Astrocyte of the cerebellum (primary cell): ENCODE measurements around the gene HBE1.
"Not testable (repeated sequence)": the region's sequence is repeated elsewhere in the genome, so short reads cannot be mapped to it uniquely, and the experiment has no call there.

Experiments used
- DNase-seq: peaks from one replicate; pipeline ENCODE4 v3.0.0-alpha.2; 2011; ENCODE audit warnings: low read depth
- H3K4me3 ChIP-seq: 2 replicates; pipeline ENCODE4 v1.5.1; 2011; ENCODE audit warnings: mild to moderate bottlenecking, low read depth, low read length, moderate library complexity
- CTCF ChIP-seq: IDR thresholded peaks from 2 replicates; pipeline ENCODE4 v1.5.1; 2012; ENCODE audit warnings: low read length, low read depth, moderate library complexity, mild to moderate bottlenecking; ENCODE audit errors: missing control alignments
- in situ Hi-C: cut with HindIII; loops from 2 replicates; pipeline ENCODE4 v1.10.0; 2017; ENCODE audit warnings: low sequenced_read_pairs

The HBE1 gene

GRCh38 chr11:5301846-5302245 lies 32.1 kb upstream of the HBE1 start, which contains the start of gene OR51B4:
Gene OR51B4, minus strand, starts transcription at chr11:5301946. Its CDS starts 0 bp downstream, at chr11:5301946.
- DNase-seq, result no peak
- TF ChIP-seq CTCF, result no peak
- H3K4me3 ChIP-seq, result no peak within 1 kb of the TSS
- in situ Hi-C loops, result no loop called here

GRCh38 chr11:5300251-5300650 lies 30.5 kb upstream of the HBE1 start:
- DNase-seq, result no peak
- in situ Hi-C loops, result no loop called here
- H3K4me3 ChIP-seq, result no peak overlapping the region
- no peak for TF ChIP-seq CTCF

- no peak overlapping the region for H3K4me3 ChIP-seq
These were observed 28.7 kb upstream of the HBE1 start for GRCh38 chr11:5298451-5298850.

GRCh38 chr11:5297721-5298323 lies 28.1 kb upstream of the HBE1 start:
- in situ Hi-C loops, result no loop called here
- no peak for TF ChIP-seq CTCF

More at GRCh38 chr11:5298451-5298850, 28.7 kb upstream of the HBE1 start:
- TF ChIP-seq CTCF, result no peak
- in situ Hi-C loops, result no loop called here
- no peak for DNase-seq

GRCh38 chr11:5294342-5294995 lies 24.7 kb upstream of the HBE1 start:
- in situ Hi-C loops, H3K4me3 ChIP-seq, DNase-seq: not testable (repeated sequence)

More at GRCh38 chr11:5297721-5298323, 28.1 kb upstream of the HBE1 start:
- no peak for DNase-seq
- no peak overlapping the region for H3K4me3 ChIP-seq

GRCh38 chr11:5293028-5293427 lies 23.3 kb upstream of the HBE1 start:
- no peak for TF ChIP-seq CTCF
- no peak for DNase-seq
- in situ Hi-C loops, result no loop called here
- no peak overlapping the region for H3K4me3 ChIP-seq

- TF ChIP-seq CTCF, result peak; percentile 70
- no peak overlapping the region for H3K4me3 ChIP-seq
- in situ Hi-C loops, result no loop called here
- DNase-seq, result peak; percentile 6
These were observed 21.6 kb upstream of the HBE1 start for GRCh38 chr11:5291207-5291838.
